ELR (cell line): ENCODE data around the gene PIK3C2B.
"Not testable (repeated sequence)": the region's sequence is repeated elsewhere in the genome, so short reads cannot be mapped to it uniquely, and the experiment has no call there.

ENCODE experiments used
- DNase-seq: peaks from one replicate; pipeline ENCODE4 v3.0.0-alpha.2; 2015; ENCODE audit warnings: low read depth

The PIK3C2B gene, protein sequence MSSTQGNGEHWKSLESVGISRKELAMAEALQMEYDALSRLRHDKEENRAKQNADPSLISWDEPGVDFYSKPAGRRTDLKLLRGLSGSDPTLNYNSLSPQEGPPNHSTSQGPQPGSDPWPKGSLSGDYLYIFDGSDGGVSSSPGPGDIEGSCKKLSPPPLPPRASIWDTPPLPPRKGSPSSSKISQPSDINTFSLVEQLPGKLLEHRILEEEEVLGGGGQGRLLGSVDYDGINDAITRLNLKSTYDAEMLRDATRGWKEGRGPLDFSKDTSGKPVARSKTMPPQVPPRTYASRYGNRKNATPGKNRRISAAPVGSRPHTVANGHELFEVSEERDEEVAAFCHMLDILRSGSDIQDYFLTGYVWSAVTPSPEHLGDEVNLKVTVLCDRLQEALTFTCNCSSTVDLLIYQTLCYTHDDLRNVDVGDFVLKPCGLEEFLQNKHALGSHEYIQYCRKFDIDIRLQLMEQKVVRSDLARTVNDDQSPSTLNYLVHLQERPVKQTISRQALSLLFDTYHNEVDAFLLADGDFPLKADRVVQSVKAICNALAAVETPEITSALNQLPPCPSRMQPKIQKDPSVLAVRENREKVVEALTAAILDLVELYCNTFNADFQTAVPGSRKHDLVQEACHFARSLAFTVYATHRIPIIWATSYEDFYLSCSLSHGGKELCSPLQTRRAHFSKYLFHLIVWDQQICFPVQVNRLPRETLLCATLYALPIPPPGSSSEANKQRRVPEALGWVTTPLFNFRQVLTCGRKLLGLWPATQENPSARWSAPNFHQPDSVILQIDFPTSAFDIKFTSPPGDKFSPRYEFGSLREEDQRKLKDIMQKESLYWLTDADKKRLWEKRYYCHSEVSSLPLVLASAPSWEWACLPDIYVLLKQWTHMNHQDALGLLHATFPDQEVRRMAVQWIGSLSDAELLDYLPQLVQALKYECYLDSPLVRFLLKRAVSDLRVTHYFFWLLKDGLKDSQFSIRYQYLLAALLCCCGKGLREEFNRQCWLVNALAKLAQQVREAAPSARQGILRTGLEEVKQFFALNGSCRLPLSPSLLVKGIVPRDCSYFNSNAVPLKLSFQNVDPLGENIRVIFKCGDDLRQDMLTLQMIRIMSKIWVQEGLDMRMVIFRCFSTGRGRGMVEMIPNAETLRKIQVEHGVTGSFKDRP (N-terminal part only)

DNA sequence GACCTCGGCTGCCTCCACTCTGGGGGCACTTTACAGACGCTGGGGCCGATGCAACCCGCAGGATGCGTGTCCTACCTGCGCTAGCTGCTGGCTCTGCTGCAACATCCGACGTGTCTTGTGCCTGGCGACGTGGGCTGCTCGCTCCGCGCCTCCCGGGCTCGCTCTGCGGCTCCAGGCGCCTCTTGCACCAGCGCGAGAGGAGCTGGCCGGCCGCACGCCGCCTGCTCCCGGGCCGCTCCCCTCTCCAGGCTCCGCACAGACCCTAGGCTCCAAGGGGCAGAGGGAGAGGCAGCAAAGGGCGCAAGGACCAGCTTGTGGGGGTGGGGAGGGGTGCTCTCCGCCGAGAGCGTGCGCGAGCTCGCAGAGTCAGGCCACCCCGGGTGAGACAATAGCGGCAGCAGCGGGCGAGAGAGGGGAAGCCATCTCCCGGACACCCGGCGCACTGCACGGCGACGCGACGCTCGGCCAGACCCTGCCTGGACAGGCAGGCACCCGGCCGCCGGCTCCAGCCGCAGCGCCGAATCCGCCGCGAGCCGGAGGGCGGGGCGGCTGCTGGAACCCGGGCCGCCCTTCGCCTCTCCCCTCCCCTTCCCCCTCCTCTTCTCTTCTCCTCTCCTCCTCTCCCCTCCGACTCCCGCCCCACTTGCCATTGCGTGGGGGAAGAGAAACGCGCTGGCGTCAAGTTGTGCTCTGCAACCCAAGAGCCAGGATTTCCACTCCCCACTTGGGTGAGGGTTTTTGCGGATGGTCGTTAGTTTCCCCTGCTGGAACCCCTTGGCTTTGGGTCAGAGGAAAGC, at the start of gene PIK3C2B:
PIK3C2B (minus strand) TSS at position 525 of the 797 bp plus-strand sequence. CDS start 25,003 bp downstream, outside the sequence.
- peak; percentile 84 for DNase-seq

DNA sequence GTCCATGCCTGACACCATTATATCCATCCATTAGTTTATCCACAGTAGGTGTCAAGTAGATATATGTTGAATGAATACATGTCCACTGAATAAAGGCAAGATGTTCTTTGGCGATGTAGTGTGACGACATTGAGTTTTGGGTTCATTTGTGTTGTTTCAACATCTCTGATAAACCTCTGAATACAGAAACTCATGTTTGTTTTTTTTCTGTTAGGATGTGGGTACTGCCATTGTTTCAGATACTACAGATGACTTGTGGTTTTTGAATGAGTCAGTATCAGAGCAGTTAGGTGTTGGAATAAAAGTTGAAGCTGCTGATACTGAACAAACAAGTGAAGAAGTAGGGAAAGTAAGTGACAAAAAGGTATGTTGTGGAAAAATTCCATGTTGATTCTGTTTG, 49.7 kb upstream of the PIK3C2B start:
- DNase-seq = peak; percentile 62

DNA sequence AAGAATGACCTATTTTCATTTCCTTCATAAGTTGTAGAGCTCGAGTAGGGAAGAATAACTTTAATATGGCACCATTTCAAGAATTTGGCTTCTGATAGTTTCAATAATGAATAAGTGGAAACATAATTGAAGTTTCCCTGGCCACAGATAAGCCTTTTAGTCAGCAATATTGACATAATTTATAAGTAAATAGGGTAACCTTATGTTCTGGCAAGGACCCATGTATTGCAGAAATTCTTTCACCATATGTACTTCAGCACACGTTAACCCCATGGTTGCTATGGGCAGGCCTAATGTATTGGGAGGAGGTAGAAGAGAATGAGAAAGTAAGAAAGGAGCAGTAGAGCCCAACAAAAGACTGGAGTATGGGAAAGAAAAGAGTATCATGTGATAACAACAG, 47.0 kb upstream of the PIK3C2B start:
- DNase-seq = no peak

GRCh38 chr1:204532832-204533231, 38.2 kb upstream of the PIK3C2B start:
- no peak for DNase-seq

GRCh38 chr1:204530932-204531331, 36.3 kb upstream of the PIK3C2B start:
- peak; percentile 13 for DNase-seq

- DNase-seq = no peak
Measured at GRCh38 chr1:204529371-204529895, 34.8 kb upstream of the PIK3C2B start.

DNA sequence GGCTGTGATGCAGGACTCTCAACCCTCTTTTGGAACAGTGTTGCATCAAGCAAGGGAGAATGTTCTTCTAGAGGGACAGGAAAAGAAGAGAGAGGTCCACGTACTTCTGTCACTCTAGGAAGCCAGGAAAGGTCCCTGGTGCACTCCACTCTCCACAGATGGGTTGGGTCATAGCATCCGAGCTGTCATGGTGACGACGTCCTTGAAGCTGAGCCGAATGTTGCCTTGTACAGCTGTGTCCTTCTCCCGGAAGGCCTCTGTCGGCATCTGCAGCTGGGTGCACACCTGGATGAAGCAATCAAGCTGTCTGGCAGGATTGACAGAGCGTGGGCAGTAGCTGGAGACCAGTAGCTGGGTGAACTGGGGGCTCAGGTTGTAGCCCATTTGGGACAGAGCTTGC, 34.1 kb upstream of the PIK3C2B start:
- DNase-seq = no peak

DNA sequence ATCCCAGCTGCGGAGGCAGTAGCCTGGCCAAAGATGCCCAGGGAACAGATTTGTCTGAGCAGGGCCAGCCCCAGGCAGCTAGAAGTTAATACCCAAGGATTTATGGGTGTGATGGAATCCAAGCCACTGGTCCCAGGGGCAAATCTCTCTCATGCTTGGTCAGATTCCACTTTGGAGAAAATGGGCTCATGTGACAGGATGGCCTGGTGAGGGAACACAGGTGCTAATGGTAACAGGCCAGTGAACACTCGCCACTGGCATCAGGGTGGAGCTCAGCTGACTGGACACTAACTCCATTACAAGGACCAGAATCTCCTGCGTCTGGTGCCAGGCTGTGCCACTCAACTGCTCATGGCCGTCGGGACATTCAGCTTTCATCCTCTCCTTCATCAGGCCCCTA, 33.6 kb upstream of the PIK3C2B start:
- DNase-seq = no peak

DNA sequence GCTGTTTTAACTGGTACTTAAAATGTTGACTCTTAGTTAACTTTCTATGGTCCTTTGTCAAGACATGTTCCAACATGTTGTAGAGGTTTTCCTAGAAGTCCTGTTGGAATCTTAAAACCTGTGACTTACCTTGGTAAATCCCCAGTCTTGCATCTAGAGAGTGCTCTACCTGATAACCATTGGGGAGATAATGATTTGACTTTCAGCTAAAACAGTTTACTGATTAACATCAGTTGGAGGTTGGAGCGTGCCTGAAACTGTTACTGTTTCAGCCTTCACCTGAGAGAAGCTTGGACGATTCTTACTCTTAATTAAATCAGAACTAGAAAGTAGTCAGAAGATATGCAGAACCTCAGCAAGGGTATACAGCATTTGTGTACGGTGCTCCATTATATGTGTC, 30.4 kb upstream of the PIK3C2B start:
- DNase-seq = no peak

DNA sequence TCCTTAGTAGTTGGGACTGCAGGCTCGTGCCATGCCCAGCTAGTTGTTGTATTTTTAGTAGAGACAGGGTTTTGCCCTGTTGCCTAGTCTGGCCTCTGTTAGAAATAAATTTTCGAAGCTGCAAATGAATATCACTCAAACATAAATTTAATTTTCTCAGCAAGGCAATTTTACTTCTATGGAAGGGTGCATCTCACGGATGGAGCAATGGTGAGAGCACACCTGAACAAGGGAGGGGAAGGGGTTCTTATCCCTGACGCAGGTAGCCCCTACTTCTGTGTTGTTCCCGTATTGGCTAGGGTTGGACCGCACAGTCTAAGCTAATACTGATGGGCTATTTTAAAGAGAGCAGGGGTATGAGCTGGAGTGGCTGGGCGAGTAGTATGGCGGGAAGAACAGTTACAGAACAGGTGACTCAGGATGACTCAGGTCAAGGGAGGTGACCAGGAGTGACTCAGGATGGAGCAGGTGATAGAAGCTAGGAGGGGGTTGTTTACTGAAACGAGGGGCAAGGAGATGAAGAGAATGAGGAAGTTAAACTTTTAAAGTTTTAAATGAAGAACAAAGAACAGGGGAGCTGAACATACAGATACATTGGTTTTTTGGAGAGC, 29.1 kb upstream of the PIK3C2B start:
- peak; percentile 62 for DNase-seq

DNA sequence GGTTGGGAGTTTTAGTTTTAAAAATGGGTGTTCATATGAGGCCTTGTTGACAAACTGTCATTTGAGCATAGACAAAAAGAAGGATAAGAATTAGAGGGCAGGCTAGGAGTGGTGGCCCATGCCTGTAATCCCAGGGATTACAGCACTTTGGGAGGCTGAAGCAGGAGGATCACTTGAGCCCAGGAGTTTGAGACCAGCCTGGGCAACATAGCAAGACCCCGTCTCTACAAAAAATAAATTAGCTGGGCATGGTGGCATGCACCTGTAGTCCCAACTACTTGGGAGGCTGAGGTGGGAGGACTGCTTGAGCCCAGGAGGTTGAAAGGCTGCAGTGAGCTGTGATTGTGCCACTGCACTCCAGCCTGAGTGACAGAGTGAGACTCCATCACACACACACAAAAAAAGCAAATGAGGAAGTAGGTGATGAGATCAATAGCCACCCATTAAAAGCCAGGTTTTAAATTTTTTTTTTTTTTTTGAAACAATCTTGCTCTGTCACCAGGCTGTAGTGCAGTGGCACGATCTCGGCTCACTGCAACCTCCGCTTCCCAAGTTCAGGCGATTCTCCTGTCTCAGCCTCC, 27.4 kb upstream of the PIK3C2B start:
- not testable (repeated sequence) for DNase-seq

GRCh38 chr1:204520834-204521709, 26.5 kb upstream of the PIK3C2B start:
- peak; percentile 68 for DNase-seq

DNA sequence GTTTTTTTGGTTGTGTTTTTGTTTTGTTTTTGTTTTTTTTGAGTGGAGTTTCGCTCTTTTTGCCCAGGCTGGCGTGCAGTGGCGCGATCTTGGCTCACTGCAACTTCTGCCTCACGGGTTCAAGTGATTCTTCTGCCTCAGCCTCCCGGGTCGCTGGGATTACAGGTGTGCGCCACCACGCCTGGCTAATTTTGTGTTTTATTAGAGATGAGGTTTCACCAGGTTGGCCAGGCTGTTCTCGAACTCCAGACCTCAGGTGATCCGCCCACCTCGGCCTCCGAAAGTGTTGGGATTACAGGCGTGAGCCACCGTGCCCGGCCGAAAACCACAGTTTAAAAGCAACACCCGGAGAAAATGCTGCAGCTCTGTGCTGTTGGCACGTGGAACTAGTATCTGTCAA, 22.8 kb upstream of the PIK3C2B start:
- not testable (repeated sequence) for DNase-seq

DNA sequence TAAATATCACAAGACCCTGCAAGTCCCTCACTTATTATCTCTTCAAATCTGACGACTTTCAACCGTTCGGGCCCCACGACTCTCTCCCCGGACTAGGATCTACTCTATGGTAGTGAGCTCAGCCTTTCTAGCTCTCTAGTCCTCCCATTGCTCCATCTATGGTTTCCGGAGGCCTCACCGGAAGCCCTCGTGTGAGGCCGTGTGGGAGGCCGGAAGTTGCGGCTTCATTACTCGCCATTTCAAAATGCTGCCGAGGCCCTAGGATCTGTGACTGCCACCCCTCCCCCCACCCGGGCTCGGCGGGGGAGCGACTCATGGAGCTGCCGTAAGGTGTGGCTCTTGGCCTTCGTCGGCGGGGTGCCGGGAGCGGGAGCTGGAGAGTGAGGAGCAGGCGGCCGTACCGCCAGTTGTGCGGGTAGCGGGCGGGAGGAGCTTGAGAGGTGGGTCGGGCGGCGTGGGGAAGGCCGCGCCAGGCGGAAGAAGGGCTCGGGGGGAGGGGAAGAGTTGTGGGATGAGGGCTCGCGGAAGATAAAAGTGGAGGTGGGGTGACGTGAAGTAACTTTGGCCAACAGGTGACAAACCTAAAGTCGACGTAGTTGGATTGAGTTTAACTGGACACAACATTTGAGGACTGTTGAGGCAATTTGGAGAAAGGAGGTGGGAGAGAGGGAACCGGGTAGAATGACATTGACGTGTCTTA, 21.7 kb upstream of the PIK3C2B start, which contains the start of gene MDM4:
MDM4 (plus strand) TSS at position 227 of the 700 bp plus-strand sequence. CDS start 9,113 bp downstream, outside the sequence.
- peak; percentile 99 for DNase-seq

DNA sequence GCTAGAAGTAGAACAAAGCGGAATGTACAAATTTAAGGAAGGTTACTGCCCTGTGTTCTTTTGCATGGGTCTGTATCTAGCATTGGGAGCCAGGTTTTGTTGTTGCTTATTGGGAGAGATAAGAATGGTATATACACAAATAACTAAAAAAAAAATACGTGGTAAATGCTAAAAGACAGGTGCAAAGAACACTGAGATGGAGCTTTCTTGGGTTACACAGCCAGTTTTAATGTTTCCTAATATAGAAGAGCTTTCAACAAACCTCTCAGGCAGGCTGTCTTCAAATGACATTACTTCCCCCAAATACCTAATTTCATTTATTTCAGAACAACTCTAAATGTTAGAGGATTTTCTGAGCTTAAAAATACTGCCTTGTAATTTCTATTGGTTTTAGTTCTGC, 20.2 kb upstream of the PIK3C2B start:
- DNase-seq = no peak

- no peak for DNase-seq
Measured at GRCh38 chr1:204513117-204513716, 18.6 kb upstream of the PIK3C2B start.

DNA sequence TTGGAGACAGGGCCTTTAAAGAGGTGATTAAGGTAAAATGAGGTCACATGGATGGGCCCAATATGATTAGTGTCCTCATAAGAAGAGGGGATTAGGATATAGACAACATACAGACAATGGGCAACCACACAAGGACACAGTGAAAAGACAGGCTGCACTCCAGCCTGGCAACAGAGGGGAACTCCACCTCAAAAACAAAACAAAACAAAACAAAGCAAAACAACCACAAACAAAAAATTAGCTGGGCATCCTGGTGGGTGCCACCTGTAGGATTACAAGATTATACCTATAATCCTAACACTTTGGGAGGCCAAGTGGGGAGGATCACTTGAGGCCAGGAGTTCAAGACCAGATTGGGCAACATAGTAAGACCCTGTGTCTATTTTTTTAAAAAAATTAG, 16.8 kb upstream of the PIK3C2B start:
- DNase-seq = no peak

DNA sequence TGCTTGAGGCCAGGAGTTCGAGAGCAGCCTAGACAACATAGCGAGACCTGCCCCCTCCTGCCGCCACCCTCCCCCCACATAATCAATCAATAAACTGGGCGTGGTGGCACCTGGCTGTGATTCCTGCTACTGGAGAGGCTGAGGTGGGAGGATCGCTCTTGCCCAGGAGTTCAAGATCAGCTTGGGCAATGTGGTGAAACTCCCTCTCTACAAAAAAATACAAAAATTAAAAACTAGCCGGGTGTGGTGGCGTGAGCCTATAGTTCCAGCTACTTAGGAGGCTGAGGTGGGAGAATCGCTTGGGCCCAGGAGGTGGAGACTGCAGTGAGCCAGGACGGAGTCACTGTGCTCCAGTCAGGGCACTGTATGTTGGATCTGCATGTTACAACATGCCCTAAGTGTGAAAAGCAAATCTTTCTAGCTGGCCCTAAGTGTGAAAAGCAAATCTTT, 14.6 kb upstream of the PIK3C2B start:
- DNase-seq = no peak
